HepG2 (cell line): ENCODE data around the gene VNN1. TPM values are rescaled to one million over a fixed set of nuclear protein-coding genes. Genes with fewer than 3 reads are reported as not detected.

ENCODE experiments used
- ARID4A ChIP-seq: sonication (generic); formaldehyde crosslinking; IDR thresholded peaks from 2 replicates; pipeline ENCODE4 v1.5.0; 2020; ENCODE audit warnings: mild to moderate bottlenecking, missing genetic modification reagents, borderline replicate concordance
- ASH2L ChIP-seq: fragments of 300-600, 200-600 bp; sonication (generic); IDR thresholded peaks from 2 replicates; pipeline ENCODE4 v1.7.0; 2017; ENCODE audit warnings: low read depth, mild to moderate bottlenecking, moderate library complexity, mixed read lengths, low read length; ENCODE audit not compliant: insufficient read length
- CAMTA2 ChIP-seq: sonication (generic); formaldehyde crosslinking; IDR thresholded peaks from 2 replicates; pipeline ENCODE4 v1.4.0; 2020; ENCODE audit warnings: mild to moderate bottlenecking, missing genetic modification reagents, borderline replicate concordance
- GPN1 ChIP-seq: sonication (generic); formaldehyde crosslinking; IDR thresholded peaks from 2 replicates; pipeline ENCODE4 v1.5.1; 2020; ENCODE audit warnings: missing genetic modification reagents, borderline replicate concordance
- GTF2F1 ChIP-seq: fragments of 150-350 bp; IDR thresholded peaks from 2 replicates; pipeline ENCODE4 v1.6.1; 2014; ENCODE audit warnings: low read length
- HNF4A ChIP-seq: sonication (generic); formaldehyde crosslinking; IDR thresholded peaks from 2 replicates; pipeline ENCODE4 v1.4.0; 2020; ENCODE audit warnings: missing genetic modification reagents
- NCOA2 ChIP-seq: sonication (generic); formaldehyde crosslinking; IDR thresholded peaks from 2 replicates; pipeline ENCODE4 v1.8.0; 2022; ENCODE audit warnings: inconsistent platforms
- NCOA5 ChIP-seq: sonication (generic); formaldehyde crosslinking; IDR thresholded peaks from 2 replicates; pipeline ENCODE4 v1.4.0; 2020; ENCODE audit warnings: missing genetic modification reagents
- NFKB2 ChIP-seq: sonication (generic); formaldehyde crosslinking; IDR thresholded peaks from 2 replicates; pipeline ENCODE4 v1.4.0; 2020; ENCODE audit warnings: missing genetic modification reagents, borderline replicate concordance
- ONECUT2 ChIP-seq: sonication (generic); formaldehyde crosslinking; IDR thresholded peaks from 2 replicates; pipeline ENCODE4 v1.4.0; 2020; ENCODE audit warnings: missing genetic modification reagents
- PBX2 ChIP-seq: IDR thresholded peaks from 2 replicates; pipeline ENCODE4 v1.6.1; 2016; ENCODE audit warnings: control low read depth
- RAD51 ChIP-seq: fragments of 450-650 bp; IDR thresholded peaks from 2 replicates; pipeline ENCODE4 v1.6.1; 2016; ENCODE audit warnings: borderline replicate concordance
- SRSF4 ChIP-seq: fragments of 200-400 bp; formaldehyde crosslinking; IDR thresholded peaks from one replicate; pipeline ENCODE4 v1.6.1; 2018; ENCODE audit warnings: mild to moderate bottlenecking, low read depth, low read length, moderate library complexity; ENCODE audit not compliant: poor library complexity, severe bottlenecking
- ZBTB3 ChIP-seq: sonication (generic); formaldehyde crosslinking; IDR thresholded peaks from 2 replicates; pipeline ENCODE4 v1.4.0; 2020; ENCODE audit warnings: low read depth, mild to moderate bottlenecking, moderate library complexity, missing genetic modification reagents, borderline replicate concordance
- ZFP82 ChIP-seq: sonication (generic); formaldehyde crosslinking; IDR thresholded peaks from 2 replicates; pipeline ENCODE4 v1.5.1; 2020; ENCODE audit warnings: mild to moderate bottlenecking, missing genetic modification reagents, borderline replicate concordance
- ZFX ChIP-seq: sonication (generic); formaldehyde crosslinking; IDR thresholded peaks from 2 replicates; pipeline ENCODE4 v1.4.0; 2020; ENCODE audit warnings: mild to moderate bottlenecking, low read depth, missing genetic modification reagents, moderate library complexity
- ZKSCAN5 ChIP-seq: sonication (generic); formaldehyde crosslinking; IDR thresholded peaks from 2 replicates; pipeline ENCODE4 v1.5.1; 2020; ENCODE audit warnings: mild to moderate bottlenecking, missing genetic modification reagents
- ZNF441 ChIP-seq: sonication (generic); formaldehyde crosslinking; IDR thresholded peaks from 2 replicates; pipeline ENCODE4 v1.7.0; 2021; ENCODE audit warnings: missing genetic modification reagents, borderline replicate concordance
- ZNF512 ChIP-seq: sonication (generic); formaldehyde crosslinking; IDR thresholded peaks from 2 replicates; pipeline ENCODE4 v1.4.0; 2020; ENCODE audit warnings: mild to moderate bottlenecking, missing genetic modification reagents
- ZNF7 ChIP-seq: IDR thresholded peaks from 2 replicates; pipeline ENCODE4 v1.6.1; 2016; ENCODE audit warnings: missing biosample characterization, missing genetic modification reagents
- ZNF746 ChIP-seq: sonication (generic); formaldehyde crosslinking; IDR thresholded peaks from 2 replicates; pipeline ENCODE4 v1.8.0; 2022; ENCODE audit warnings: mild to moderate bottlenecking, missing genetic modification reagents
- ZNF782 ChIP-seq: sonication (generic); formaldehyde crosslinking; IDR thresholded peaks from 2 replicates; pipeline ENCODE4 v1.4.0; 2020; ENCODE audit warnings: missing genetic modification reagents, mild to moderate bottlenecking, borderline replicate concordance
- ZSCAN31 ChIP-seq: sonication (generic); formaldehyde crosslinking; IDR thresholded peaks from 2 replicates; pipeline ENCODE4 v1.5.0; 2020; ENCODE audit warnings: low read depth, mild to moderate bottlenecking, missing genetic modification reagents
- ZSCAN9 ChIP-seq: IDR thresholded peaks from 2 replicates; pipeline ENCODE4 v1.6.1; 2016; ENCODE audit warnings: borderline replicate concordance
- polyA plus RNA-seq, 8 experiments: library from polyadenylated mRNA; depleted of rRNA in 3 of 8; stranded (reverse) in 7 of 8; unstranded in 1 of 8; fragments of >200 nt; fragmentation: Illumina TruSeq in 4 of 8; extraction: Trizol in 4 of 8; gene quantifications; 2 replicates each; pipeline versions ENCODE4 v1.2.1 to v1.2.3, GENCODE V29; 2011 to 2016; ENCODE audit warnings: low read depth in 4 of 8, missing spikeins in 1 of 8, mixed read lengths in 1 of 8; ENCODE audit not compliant: insufficient read depth in 1 of 8
- total RNA-seq, 5 experiments: library from RNA; depleted of rRNA; stranded (reverse); fragments of >200 nt; fragmentation: Illumina TruSeq; extraction: Trizol; gene quantifications; 2 replicates each; pipeline ENCODE4 v1.2.3, GENCODE V29; 2016; ENCODE audit warnings: low read depth in 1 of 5

VNN1 gene
- total and polyA plus RNA-seq, 2 of the 13 experiments (the other 11 are each of a cell fraction or from before 2014, with no cell fraction given) = 0.62 to 4.0 TPM

- TF ChIP-seq ZSCAN31 (CRISPR knock-in tag) (no peak), GTF2F1 (no peak), CAMTA2 (no peak), ZFP82 (no peak), NCOA5 (CRISPR knock-in tag) (no peak), NFKB2 (CRISPR knock-in tag) (no peak), ZFX (CRISPR knock-in tag) (no peak), HNF4A (CRISPR knock-in tag) (peak; percentile 55), ONECUT2 (CRISPR knock-in tag) (no peak), NCOA2 (CRISPR knock-in tag) (peak; percentile 89), ZNF746 (no peak), ZNF782 (CRISPR knock-in tag) (no peak; the same call in 1 of the 2 replicates), ASH2L (no peak), ZNF441 (0 out of 2 replicates have a peak, but pooled peaks have one; percentile 47), ARID4A (CRISPR knock-in tag) (no peak; the same call in 1 of the 2 replicates), ZNF7 (no peak; the same call in 1 of the 2 replicates), ZSCAN9 (CRISPR knock-in tag) (peak; percentile 96), PBX2 (CRISPR knock-in tag) (peak; percentile 78), ZKSCAN5 (CRISPR knock-in tag) (no peak), ZNF512 (CRISPR knock-in tag) (no peak), SRSF4 (no peak), RAD51 (no peak), GPN1 (CRISPR knock-in tag) (no peak), ZBTB3 (peak; percentile 89)
Measured at GRCh38 chr6:132734694-132735236, 20.9 kb upstream of the VNN1 start (continued).
